Caco-2 (cell line): ENCODE measurements around the gene PSMB8. TPM values are rescaled to one million over a fixed set of nuclear protein-coding genes. Genes with fewer than 3 reads are reported as not detected.

Experiments
- BruUV-seq: library from RNA; stranded (reverse); fragments of 400-500 nt; replicated peaks from 2 replicates; lab custom pipeline; 2021; lab: Mats Ljungman, UMichigan
- CTCF ChIA-PET: fragments of 300-600 bp; sonication (Branson Sonifier 250); formaldehyde crosslinking; loops from one replicate; lab custom pipeline; 2022; ENCODE audit warnings: antibody characterized with exemption; lab: Charles Lee
- POLR2A ChIA-PET: fragments of 300-600 bp; sonication (Branson Sonifier 250); formaldehyde crosslinking; loops from one replicate; lab custom pipeline; 2022; ENCODE audit warnings: antibody characterized with exemption; lab: Charles Lee
- DNase-seq, 2 experiments: peaks; one replicate each; pipeline versions ENCODE4 v3.0.0 to v3.0.0-alpha.2; 2020 to 2022
- H3K27me3 ChIP-seq: replicated peaks from 2 replicates; pipeline ENCODE4 v1.6.0; 2011; ENCODE audit warnings: low read length; ENCODE audit not compliant: control insufficient read depth, insufficient read depth
- H3K36me3 ChIP-seq: 2 replicates; pipeline ENCODE4 v1.5.1; 2011; ENCODE audit warnings: low read length; ENCODE audit not compliant: control insufficient read depth, insufficient read depth
- H3K4me1 ChIP-seq: fragments of 250-450 bp; sonication (Bioruptor Pico); 2 replicates; pipeline ENCODE4 v1.5.1; 2020; ENCODE audit warnings: mild to moderate bottlenecking
- H3K4me3 ChIP-seq: 2 replicates; pipeline ENCODE4 v1.5.1; 2011; ENCODE audit warnings: low read depth, mild to moderate bottlenecking, control low read depth, low read length
- H3K9me3 ChIP-seq: fragments of 250-450 bp; sonication (Bioruptor Pico); 2 replicates; pipeline ENCODE4 v1.5.1; 2020; ENCODE audit warnings: mild to moderate bottlenecking, moderate library complexity
- H3K27ac Mint-ChIP-seq: one replicate; pipeline ENCODE4 v1.8.0; 2022; ENCODE audit warnings: mixed read lengths; ENCODE audit not compliant: unreplicated experiment
- H3K27me3 Mint-ChIP-seq: one replicate; pipeline ENCODE4 v1.8.0; 2022; ENCODE audit warnings: mixed read lengths; ENCODE audit not compliant: insufficient read depth, unreplicated experiment
- H3K36me3 Mint-ChIP-seq: one replicate; pipeline ENCODE4 v1.8.0; 2022; ENCODE audit warnings: mild to moderate bottlenecking, mixed read lengths; ENCODE audit not compliant: insufficient read depth, unreplicated experiment
- H3K4me1 Mint-ChIP-seq: one replicate; pipeline ENCODE4 v1.8.0; 2022; ENCODE audit warnings: low read depth, mixed read lengths; ENCODE audit not compliant: unreplicated experiment
- H3K4me3 Mint-ChIP-seq: one replicate; pipeline ENCODE4 v1.8.0; 2022; ENCODE audit warnings: mild to moderate bottlenecking, moderate library complexity, mixed read lengths; ENCODE audit not compliant: unreplicated experiment
- H3K9me3 Mint-ChIP-seq: one replicate; pipeline ENCODE4 v1.8.0; 2022; ENCODE audit warnings: mixed read lengths; ENCODE audit not compliant: unreplicated experiment
- CTCF ChIP-seq, 2 experiments: fragments of 200-600 bp in 1 of 2; IDR thresholded peaks; 1 replicate in 1 of 2; 2 replicates in 1 of 2; pipeline versions ENCODE4 v1.5.1 to v1.8.0; 2011 to 2022; ENCODE audit warnings: antibody characterized with exemption in 1 of 2, control low read depth in 1 of 2, inconsistent platforms in 1 of 2, low read depth in 1 of 2, low read length in 1 of 2, mild to moderate bottlenecking in 1 of 2, moderate library complexity in 1 of 2; ENCODE audit not compliant: insufficient read depth in 1 of 2, severe bottlenecking in 1 of 2, unreplicated experiment in 1 of 2
- intact Hi-C: fragments of 100-400 bp; cut with micrococcal nuclease; formaldehyde crosslinking; loops from one replicate; pipeline ENCODE4 v1.10.0; 2022; ENCODE audit not compliant: unreplicated experiment
- total RNA-seq: library from RNA; stranded (reverse); gene quantifications from 2 replicates; pipeline ENCODE4 v1.2.3, GENCODE V29; 2022

The PSMB8 gene
- total RNA-seq, 1 experiment from 2014 or later, result 3.7 TPM

GRCh38 chr6:32815996-32816395 lies 27.9 kb downstream of the PSMB8 start:
- Histone ChIP-seq H3K36me3 (no peaks in the 10 kb centered on the region), H3K27me3 (no peaks in the 10 kb centered on the region), H3K4me3 (no peak overlapping the region), H3K4me1 (peaks cover 13% of the 10 kb centered on the region; the same call in 1 of the 2 replicates), H3K9me3 (no peaks in the 10 kb centered on the region)
- Mint-ChIP-seq H3K9me3 (no peaks in the 10 kb centered on the region), H3K4me3 (no peak overlapping the region), H3K4me1 (no peaks in the 10 kb centered on the region), H3K27me3 (peaks cover 8% of the 10 kb centered on the region), H3K36me3 (no peaks in the 10 kb centered on the region), H3K27ac (no peak overlapping the region)
- TF ChIP-seq CTCF (IDR thresholded peaks at IDR 0.05; ENCODE audit: insufficient read depth in 1 of 2, low read depth in 1 of 2, low read length in 1 of 2, severe bottlenecking in 1 of 2, unreplicated experiment in 1 of 2), result no peak
- ChIA-PET CTCF (no interaction called here), POLR2A (no interaction called here)
- no peak for DNase-seq
- no TSS peak for BruUV-seq
- intact Hi-C loops, result no loop called here

- Mint-ChIP-seq H3K27me3 (peaks cover 8% of the 10 kb centered on the region), H3K36me3 (no peaks in the 10 kb centered on the region), H3K4me3 (no peak overlapping the region), H3K4me1 (no peaks in the 10 kb centered on the region), H3K9me3 (no peaks in the 10 kb centered on the region), H3K27ac (no peak overlapping the region)
- CTCF ChIA-PET, result interaction anchor here (1.4 kb wide), 1 partner anchor 23 kb away, joined by 5 read pairs; the partner anchor contains the start of gene TAP2
- no peak for DNase-seq
- H3K4me1 ChIP-seq, result peaks cover 13% of the 10 kb centered on the region; the same call in 1 of the 2 replicates
- no peaks in the 10 kb centered on the region for H3K27me3 ChIP-seq
- H3K36me3 ChIP-seq, result no peaks in the 10 kb centered on the region
- POLR2A ChIA-PET, result no interaction called here
- H3K4me3 ChIP-seq, result no peak overlapping the region
- BruUV-seq, result no TSS peak
- TF ChIP-seq CTCF (IDR thresholded peaks at IDR 0.05; ENCODE audit: insufficient read depth in 1 of 2, low read depth in 1 of 2, low read length in 1 of 2, severe bottlenecking in 1 of 2, unreplicated experiment in 1 of 2), result no peak
- intact Hi-C loops, result no loop called here
- no peaks in the 10 kb centered on the region for H3K9me3 ChIP-seq
Observed at GRCh38 chr6:32815115-32815514, 28.7 kb downstream of the PSMB8 start.

GRCh38 chr6:32814145-32814544 lies 29.7 kb downstream of the PSMB8 start:
- no peaks in the 10 kb centered on the region for H3K9me3 ChIP-seq
- H3K27me3 ChIP-seq, result no peaks in the 10 kb centered on the region
- no peaks in the 10 kb centered on the region for H3K4me1 Mint-ChIP-seq
- H3K4me3 ChIP-seq, result no peak overlapping the region
- no peak overlapping the region for H3K4me3 Mint-ChIP-seq
- intact Hi-C loops, result no loop called here
- DNase-seq, result no peak
- no peak for TF ChIP-seq CTCF (IDR thresholded peaks at IDR 0.05; ENCODE audit: insufficient read depth in 1 of 2, low read depth in 1 of 2, low read length in 1 of 2, severe bottlenecking in 1 of 2, unreplicated experiment in 1 of 2)
- BruUV-seq, result no TSS peak
- no peaks in the 10 kb centered on the region for H3K36me3 ChIP-seq
- peaks cover 13% of the 10 kb centered on the region; the same call in 1 of the 2 replicates for H3K4me1 ChIP-seq
- no peaks in the 10 kb centered on the region for H3K9me3 Mint-ChIP-seq
- no peaks in the 10 kb centered on the region for H3K36me3 Mint-ChIP-seq
- CTCF ChIA-PET, result interaction anchor here (1.4 kb wide), 1 partner anchor 24 kb away, joined by 5 read pairs; the partner anchor contains the start of gene TAP2
- POLR2A ChIA-PET, result no interaction called here
- no peak overlapping the region for H3K27ac Mint-ChIP-seq
- peaks cover 8% of the 10 kb centered on the region for H3K27me3 Mint-ChIP-seq
